HG03565 (cell line): ENCODE data around the gene ATP5MG.
"Not testable (repeated sequence)": the region's sequence is repeated elsewhere in the genome, so short reads cannot be mapped to it uniquely, and the experiment has no call there.

Source experiments
- ATAC-seq: cut with Tn5 transposase; IDR thresholded peaks from one replicate; pipeline ENCODE4 v1.9.1; 2021; ENCODE audit warnings: mild to moderate bottlenecking, moderate library complexity; ENCODE audit not compliant: unreplicated experiment

Gene ATP5MG

DNA sequence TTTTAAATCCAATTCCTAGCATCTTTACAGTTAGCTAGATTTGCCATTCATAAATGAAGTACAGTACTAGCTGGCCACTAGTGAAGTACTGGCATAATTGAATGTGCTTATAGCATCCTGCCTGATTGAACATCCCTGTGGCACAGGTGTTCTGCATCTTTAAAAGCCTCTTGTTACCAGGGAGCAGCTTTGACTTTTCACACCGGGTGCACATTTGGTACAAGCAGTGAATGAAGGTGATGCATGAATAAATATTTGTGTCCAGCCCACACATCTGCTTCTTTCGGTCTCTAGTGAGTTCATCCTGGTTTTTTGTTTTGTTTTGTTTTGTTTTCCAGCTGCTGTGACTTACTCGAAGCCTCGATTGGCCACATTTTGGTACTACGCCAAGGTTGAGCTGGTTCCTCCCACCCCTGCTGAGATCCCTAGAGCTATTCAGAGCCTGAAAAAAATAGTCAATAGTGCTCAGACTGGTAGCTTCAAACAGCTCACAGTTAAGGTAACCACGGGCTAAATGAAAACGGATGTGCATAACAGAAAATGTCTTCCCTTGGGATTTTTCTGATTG lies 5.3 kb downstream of the ATP5MG start:
- no peak for ATAC-seq

- no peak for ATAC-seq
Measured at GRCh38 chr11:118410055-118410745, 8.8 kb downstream of the ATP5MG start.

DNA sequence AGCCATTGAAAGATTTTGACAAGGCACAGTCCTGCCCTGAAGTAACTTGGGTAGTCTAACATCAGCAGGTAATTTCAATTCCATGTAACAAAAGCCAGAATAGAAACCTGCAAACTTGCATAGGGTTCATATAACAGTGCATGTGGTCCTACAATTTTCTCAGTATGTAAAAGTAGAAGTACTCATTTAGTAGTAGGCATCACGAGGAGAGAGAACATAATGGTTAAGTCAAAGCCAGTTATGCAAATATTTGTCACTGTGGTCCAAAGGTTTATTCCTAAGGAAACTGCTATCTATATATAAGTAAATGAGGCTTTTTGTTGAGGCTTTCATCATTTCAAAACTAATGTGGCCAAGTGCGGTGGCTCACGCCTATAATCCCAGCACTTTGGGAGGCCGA lies 10.1 kb downstream of the ATP5MG start:
- ATAC-seq, result no peak

DNA sequence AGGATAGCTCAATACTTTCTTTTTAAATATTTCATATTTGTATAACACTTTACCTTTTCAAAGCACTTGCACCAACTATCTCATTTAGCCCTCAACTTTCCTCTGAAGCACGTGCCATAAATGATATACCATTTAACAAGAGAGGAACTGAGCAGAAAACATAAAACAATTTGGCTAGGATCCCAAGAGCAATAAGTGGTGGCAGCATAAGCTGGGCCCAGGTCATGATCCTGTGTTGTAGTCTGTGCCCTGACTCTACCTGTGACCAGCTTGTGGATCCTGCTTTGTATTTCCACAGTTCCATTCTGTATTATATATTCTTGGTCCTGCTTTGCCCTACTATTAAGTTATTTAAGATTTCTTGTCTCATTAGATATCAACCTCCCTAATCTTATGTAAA lies 11.5 kb downstream of the ATP5MG start:
- no peak for ATAC-seq

DNA sequence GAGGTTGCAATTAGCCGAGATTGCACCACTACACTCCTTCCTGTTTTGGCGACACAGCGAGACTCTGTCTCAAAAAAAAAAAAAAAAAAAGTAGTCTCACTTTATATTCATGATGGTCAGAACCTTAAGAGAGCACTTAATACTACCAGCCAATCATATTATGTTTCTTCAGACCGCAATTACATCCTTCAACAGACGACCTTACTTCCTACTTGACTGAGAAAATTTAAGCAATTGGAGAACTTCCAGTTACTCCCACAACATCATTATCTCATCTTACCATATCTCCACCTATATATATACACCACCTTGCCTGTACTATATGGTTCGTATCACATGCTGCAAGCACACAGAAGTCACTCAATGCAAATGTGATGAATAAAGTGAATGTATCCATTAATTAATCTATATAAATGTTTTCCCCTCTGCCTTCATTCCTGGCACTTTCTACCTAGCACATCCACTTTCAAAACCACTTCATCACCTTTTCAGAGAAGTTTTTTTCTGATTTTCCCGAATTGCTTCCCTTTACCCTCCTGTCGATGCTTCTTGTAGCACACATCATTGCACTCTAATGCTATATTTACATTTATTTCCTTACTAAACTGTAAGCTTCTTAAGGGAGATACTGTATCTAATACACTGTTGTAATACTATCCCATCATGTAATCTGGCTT lies 13.8 kb downstream of the ATP5MG start:
- no peak for ATAC-seq

DNA sequence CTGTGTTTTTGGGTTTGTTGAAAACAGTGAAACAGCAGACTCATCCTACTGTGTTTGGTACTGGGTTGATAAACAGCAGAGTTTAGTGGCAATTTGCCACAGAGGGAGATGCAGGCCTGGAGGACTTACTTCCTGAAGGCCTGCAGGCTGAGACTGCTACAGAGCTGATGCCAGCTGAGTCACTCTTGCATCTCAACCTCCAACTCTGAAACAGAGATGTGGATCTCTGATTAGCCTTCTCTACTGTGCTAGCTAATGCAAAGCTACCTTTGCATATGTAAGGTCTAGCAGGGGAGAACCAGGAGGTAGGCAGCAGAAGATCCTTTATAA lies 14.3 kb downstream of the ATP5MG start:
- ATAC-seq, result no peak

- ATAC-seq, result not testable (repeated sequence)
Measured at GRCh38 chr11:118416900-118417299, 15.5 kb downstream of the ATP5MG start.

GRCh38 chr11:118417801-118418200 lies 16.4 kb downstream of the ATP5MG start:
- no peak for ATAC-seq

DNA sequence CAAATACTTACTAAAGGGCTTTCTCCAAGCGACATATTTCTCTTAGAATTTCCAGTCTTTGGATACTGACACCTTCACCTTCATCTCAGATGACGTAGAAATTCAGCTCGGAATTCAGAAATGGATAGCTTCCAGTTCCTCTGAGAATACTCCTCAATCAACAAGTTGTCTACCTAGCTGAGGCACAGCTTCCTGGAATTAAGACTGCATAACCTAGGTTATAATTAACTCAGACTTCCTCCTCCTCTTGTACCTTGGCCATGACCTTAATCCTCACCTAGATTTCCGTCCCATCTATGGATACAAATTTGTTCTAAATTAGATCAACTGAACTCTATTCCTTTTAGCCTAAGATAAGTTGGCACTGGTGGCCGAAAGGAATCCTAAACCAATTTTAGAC lies 17.4 kb downstream of the ATP5MG start:
- no peak for ATAC-seq

- no peak for ATAC-seq
Measured at GRCh38 chr11:118427707-118428106, 26.3 kb downstream of the ATP5MG start.

GRCh38 chr11:118430956-118431355 lies 29.6 kb downstream of the ATP5MG start:
- no peak for ATAC-seq

DNA sequence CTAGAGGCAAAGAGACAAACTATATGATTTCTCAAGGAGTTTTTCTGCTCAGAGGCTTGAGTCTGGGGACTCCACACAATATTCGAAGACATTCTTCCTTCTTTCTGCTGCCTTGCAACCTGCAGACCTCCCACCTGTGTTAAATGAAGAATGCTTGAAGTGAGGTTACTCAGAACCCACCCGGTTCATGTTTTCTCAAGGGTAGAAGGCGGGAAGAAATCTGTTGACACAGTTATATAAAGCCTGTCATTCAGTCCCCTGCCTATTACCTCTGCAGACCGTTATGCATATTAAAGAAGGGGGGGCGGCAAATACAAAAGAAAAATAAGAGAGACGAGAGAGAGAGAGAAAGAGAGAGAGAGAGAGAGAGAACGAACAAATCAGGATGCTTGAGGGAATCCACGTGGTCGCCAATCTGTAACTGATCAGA lies 32.7 kb downstream of the ATP5MG start:
- no peak for ATAC-seq

- ATAC-seq, result no peak
Measured at GRCh38 chr11:118434553-118435289, 33.3 kb downstream of the ATP5MG start.

GRCh38 chr11:118435290-118435892 lies 34.0 kb downstream of the ATP5MG start:
- ATAC-seq, result no peak

DNA sequence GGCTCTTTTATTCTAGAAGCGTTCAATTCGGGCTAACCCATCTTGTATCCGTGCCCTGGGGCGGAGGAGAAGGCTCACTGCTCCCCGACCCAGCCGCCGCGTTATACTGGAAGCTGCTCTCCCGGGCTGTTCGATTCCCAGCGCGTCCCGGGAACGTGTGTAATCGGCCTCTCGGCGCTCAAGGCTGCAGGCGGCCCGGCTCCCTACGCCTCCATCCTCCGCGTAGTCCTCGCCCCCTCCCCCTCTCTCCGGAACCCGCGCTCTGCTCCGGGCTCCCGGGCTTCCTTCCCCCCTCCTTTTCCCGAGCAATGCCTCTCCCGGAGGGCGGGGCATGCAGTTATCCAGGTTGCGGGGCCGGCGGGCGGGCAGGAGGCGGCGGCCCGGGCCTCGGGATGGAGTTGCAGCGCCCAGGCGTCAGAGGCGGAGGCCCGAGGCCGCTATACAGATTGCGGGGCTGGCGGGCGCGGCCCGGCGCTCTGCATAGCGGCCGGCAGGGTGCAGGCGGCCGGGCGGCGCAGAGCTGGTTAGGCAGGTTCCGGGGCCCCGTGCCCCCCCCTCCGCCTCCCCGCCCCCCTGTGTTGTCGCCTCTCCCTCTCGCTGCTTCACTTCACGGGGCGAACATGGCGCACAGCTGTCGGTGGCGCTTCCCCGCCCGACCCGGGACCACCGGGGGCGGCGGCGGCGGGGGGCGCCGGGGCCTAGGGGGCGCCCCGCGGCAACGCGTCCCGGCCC lies 34.7 kb downstream of the ATP5MG start, which contains the start of gene KMT2A:
TSS of gene KMT2A (plus strand) at position 600 of the 732 bp plus-strand sequence. CDS start at position 621, 21 bp downstream.
- ATAC-seq, result peak; percentile 59

- peak; percentile 7 for ATAC-seq
Measured at GRCh38 chr11:118436639-118437207, 35.3 kb downstream of the ATP5MG start.

DNA sequence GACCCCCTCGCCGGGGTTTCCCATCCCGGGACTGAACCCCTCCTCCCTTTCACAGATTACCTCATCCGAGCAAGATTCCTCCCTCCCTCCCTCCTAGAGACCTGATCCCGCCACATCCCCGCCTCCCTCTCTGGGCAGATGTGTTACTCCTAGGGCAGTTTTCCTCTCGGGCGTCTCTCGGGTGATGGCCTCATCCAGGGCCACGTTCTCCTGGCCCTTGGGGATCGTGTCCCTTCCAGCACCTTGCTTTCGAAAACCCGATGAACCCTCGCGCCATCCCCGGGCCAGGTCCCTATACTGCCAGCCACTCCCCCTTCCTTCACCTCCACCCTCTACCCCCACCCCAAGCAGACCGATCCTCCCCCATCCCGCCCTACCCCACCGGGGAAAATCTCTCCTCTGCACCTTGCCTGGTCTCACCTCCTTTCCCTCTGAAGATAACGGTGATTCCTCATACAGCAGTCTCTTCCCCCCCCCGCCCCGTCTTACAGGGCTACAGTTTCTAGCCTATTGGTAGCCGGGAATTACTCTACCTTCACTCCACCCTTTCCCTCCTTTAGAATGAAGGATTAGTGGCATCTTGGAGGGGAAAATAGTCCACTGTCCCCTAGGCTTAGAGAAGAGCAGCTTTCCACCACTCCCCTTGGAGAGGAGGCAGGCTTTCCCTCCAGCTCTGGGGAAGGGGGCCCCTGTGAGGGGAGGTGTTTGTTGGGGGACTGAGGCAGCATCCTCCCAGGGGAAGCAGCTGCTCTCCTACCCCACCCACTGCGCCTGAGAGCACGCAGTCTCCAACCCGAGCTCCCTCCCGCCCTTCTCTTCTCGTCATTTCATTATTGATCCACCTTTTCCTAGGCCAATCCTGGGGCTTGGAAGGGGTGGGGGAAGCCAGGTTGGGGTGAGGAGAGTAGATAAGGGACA lies 36.1 kb downstream of the ATP5MG start:
- ATAC-seq, result no peak

DNA sequence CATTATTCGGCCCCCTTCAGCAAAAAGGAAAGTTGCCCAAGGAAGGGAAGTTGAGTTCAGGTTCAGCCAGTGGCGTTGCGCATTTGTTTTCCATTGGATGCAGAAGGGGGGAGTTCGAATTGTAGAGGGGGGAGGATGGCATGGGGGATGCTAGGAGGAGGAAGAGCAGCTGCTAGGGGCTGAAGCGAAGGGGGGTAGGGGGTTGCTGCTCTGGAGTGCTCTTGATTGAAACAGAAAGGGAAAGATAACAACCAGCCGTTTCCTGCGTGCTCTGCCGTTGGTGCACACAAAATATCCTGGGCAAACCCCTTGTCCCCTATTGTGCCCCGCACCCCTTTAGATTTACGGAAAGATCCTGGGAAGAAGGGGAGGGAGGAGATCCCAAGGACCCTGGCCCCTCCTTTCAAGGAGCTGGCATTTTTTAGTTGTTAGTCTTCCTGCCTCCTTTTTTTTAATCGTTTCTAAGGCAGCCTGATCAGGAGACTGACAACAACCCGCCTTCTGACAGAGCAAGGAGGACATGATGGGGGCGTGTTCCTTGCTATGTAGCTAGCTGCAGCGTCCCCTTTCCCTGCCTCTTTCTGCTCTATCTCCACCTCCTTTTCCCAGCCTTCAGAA lies 37.0 kb downstream of the ATP5MG start:
- ATAC-seq, result no peak

DNA sequence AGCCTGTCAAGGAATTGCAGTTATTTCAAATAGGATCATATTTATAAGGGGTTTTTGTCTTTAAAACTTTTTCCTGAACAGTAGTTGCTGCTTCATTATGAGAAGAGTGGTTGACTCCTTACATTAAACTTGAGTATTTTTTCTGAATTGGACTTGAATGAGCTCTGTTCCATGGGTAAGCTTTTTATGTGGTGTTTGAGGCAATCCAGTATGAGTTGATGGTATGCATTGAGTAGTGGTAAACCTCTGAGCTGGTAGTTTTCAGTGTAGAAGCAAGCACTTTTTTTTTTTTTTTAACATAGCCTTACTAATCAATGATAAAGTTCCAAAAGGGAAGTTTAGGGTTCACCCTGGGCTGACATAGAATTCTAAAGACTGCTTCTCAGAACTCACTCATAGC lies 38.2 kb downstream of the ATP5MG start:
- ATAC-seq, result no peak
